MM.1S (cell line): ENCODE data around the gene AHCY.

Experiments used
- EZH2 ChIP-seq: fragments of 300-600 bp; sonication (generic); optimal IDR thresholded peaks from 2 replicates; pipeline ENCODE3; 2017; ENCODE audit warnings: low read depth, mild to moderate bottlenecking, antibody characterized with exemption, low read length, mixed read lengths
- EZH2phosphoT487 ChIP-seq: fragments of 300-600 bp; sonication (generic); IDR thresholded peaks from 2 replicates; pipeline ENCODE4 v1.6.1; 2018; ENCODE audit warnings: antibody characterized with exemption, low read length
- TF ChIP-seq, protein P1 (sequence below): fragments of 300-600 bp; sonication (generic); IDR thresholded peaks from 2 replicates; pipeline ENCODE4 v1.5.1; 2016; ENCODE audit warnings: antibody characterized with exemption, low read length, mixed read lengths

DNA sequence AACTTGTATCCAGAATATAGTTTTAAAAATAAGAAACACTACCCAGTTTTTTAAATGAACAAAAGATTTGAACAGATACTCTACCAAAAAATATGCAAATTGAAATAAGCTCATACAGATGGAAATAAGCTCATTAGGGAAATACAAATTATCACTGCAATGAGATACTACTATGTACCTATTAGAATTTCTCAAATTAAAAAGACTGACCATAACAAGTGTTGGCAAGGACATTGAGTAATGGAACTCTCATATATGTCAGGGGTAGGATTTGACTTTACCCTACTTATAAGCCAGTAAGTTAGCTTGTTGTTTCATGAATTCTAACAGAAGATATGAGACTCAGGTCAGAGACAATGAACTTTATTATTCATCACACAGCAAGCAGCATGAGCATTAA, 71.5 kb downstream of the AHCY start:
- TF ChIP-seq, protein P1, sequence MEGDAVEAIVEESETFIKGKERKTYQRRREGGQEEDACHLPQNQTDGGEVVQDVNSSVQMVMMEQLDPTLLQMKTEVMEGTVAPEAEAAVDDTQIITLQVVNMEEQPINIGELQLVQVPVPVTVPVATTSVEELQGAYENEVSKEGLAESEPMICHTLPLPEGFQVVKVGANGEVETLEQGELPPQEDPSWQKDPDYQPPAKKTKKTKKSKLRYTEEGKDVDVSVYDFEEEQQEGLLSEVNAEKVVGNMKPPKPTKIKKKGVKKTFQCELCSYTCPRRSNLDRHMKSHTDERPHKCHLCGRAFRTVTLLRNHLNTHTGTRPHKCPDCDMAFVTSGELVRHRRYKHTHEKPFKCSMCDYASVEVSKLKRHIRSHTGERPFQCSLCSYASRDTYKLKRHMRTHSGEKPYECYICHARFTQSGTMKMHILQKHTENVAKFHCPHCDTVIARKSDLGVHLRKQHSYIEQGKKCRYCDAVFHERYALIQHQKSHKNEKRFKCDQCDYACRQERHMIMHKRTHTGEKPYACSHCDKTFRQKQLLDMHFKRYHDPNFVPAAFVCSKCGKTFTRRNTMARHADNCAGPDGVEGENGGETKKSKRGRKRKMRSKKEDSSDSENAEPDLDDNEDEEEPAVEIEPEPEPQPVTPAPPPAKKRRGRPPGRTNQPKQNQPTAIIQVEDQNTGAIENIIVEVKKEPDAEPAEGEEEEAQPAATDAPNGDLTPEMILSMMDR: no peak
- TF ChIP-seq EZH2 (no peak), EZH2phosphoT487 (no peak)
